Lower lobe of right lung (tissue), 2 donors: Measurements from ENCODE around the gene LMOD2. TPM values are rescaled to one million over a fixed set of nuclear protein-coding genes. Genes with fewer than 3 reads are reported as not detected.

Experiments used
- ATAC-seq, 2 donors: fragments of 200-7000 bp; cut with Tn5 transposase; one replicate each; pipeline ENCODE4 v1.9.1; 2020 to 2022; ENCODE audit warnings: mild to moderate bottlenecking in 2 of 2, moderate library complexity in 2 of 2
- DNase-seq: peaks from one replicate; pipeline ENCODE4 v3.0.0-alpha.2; 2020
- H3K27ac ChIP-seq: fragments of 200-600 bp; one replicate; pipeline ENCODE4 v1.8.0; 2022
- H3K27me3 ChIP-seq: fragments of 200-600 bp; one replicate; pipeline ENCODE4 v1.8.0; 2022; ENCODE audit warnings: low read depth
- H3K36me3 ChIP-seq: fragments of 200-600 bp; one replicate; pipeline ENCODE4 v1.8.0; 2022; ENCODE audit warnings: mild to moderate bottlenecking
- H3K4me1 ChIP-seq: fragments of 200-600 bp; one replicate; pipeline ENCODE4 v1.8.0; 2022
- H3K4me3 ChIP-seq: fragments of 200-600 bp; one replicate; pipeline ENCODE4 v1.8.0; 2022; ENCODE audit warnings: mild to moderate bottlenecking
- H3K9me3 ChIP-seq: fragments of 200-600 bp; one replicate; pipeline ENCODE4 v1.8.0; 2022
- CTCF ChIP-seq: fragments of 200-600 bp; IDR thresholded peaks from one replicate; pipeline ENCODE4 v1.8.0; 2022; ENCODE audit warnings: antibody characterized with exemption, mild to moderate bottlenecking
- intact Hi-C: fragments of 100-400 bp; cut with DNase I; formaldehyde crosslinking; loops from one replicate; pipeline ENCODE4 v1.11.0; 2022
- long read RNA-seq: library from polyadenylated mRNA; unstranded; transcript quantifications from one replicate; pipeline ENCODE4 v2.0.0, GENCODE V29; 2021
- total RNA-seq: library from RNA; stranded (reverse); fragmentation: NEBNext Ultra II Directional; extraction: Animal tissue kit (Norgen Biotek cat#: 25700); gene quantifications from one replicate; pipeline ENCODE4 v1.2.1, GENCODE V29; 2021
- donor health status: DM: no; HTN: yes; CAD: no; lungs with severe emphysema.

LMOD2 gene
- total RNA-seq: not detected
- long read RNA-seq, partial matches to known transcripts: 0 of 1 reads
- long read RNA-seq, other reads (novel, unspliced or antisense): 1 of 1 reads

- H3K36me3 ChIP-seq: no peaks in the 10 kb centered on the region
- no peaks in the 10 kb centered on the region for H3K4me1 ChIP-seq
- H3K9me3 ChIP-seq: no peaks in the 10 kb centered on the region
- DNase-seq (no peak), ATAC-seq (no peak)
- H3K4me3 ChIP-seq: no peak within 1 kb of the TSS
- no peak for TF ChIP-seq CTCF
- H3K27ac ChIP-seq: no peak within 1 kb of the TSS
- intact Hi-C loops: no loop called here
- H3K27me3 ChIP-seq: no peaks in the 10 kb centered on the region
Measured at GRCh38 chr7:123655614-123656013, at the start of gene LMOD2. Gene LMOD2, plus strand, starts transcription at chr7:123655866. Its CDS starts 98 bp downstream, at chr7:123655964.

- Histone ChIP-seq H3K27me3 (no peaks in the 10 kb centered on the region), H3K9me3 (no peaks in the 10 kb centered on the region), H3K4me3 (no peak overlapping the region), H3K36me3 (no peaks in the 10 kb centered on the region), H3K4me1 (no peaks in the 10 kb centered on the region), H3K27ac (no peak overlapping the region)
- no peak for TF ChIP-seq CTCF
- no peak for DNase-seq
- no peak for ATAC-seq
- intact Hi-C loops: no loop called here
Measured at GRCh38 chr7:123607423-123607975, 48.2 kb upstream of the LMOD2 start.

GRCh38 chr7:123608991-123609882 is 46.4 kb upstream of the LMOD2 start:
- no peak for TF ChIP-seq CTCF
- no peaks in the 10 kb centered on the region for H3K9me3 ChIP-seq

GRCh38 chr7:123609883-123610239 is 45.8 kb upstream of the LMOD2 start:
- Histone ChIP-seq H3K27me3 (no peaks in the 10 kb centered on the region), H3K36me3 (no peaks in the 10 kb centered on the region), H3K4me1 (no peaks in the 10 kb centered on the region), H3K4me3 (no peak overlapping the region), H3K27ac (no peak overlapping the region), H3K9me3 (no peaks in the 10 kb centered on the region)
- ATAC-seq (no peak), DNase-seq (no peak)
- no peak for TF ChIP-seq CTCF
- intact Hi-C loops: no loop called here

More at GRCh38 chr7:123608991-123609882, 46.4 kb upstream of the LMOD2 start:
- intact Hi-C loops: no loop called here
- DNase-seq (no peak), ATAC-seq (no peak)
- Histone ChIP-seq H3K4me1 (no peaks in the 10 kb centered on the region), H3K4me3 (no peak overlapping the region), H3K36me3 (no peaks in the 10 kb centered on the region), H3K27me3 (no peaks in the 10 kb centered on the region), H3K27ac (no peak overlapping the region)

GRCh38 chr7:123612024-123612423 is 43.6 kb upstream of the LMOD2 start:
- no peak overlapping the region for H3K27ac ChIP-seq
- no peaks in the 10 kb centered on the region for H3K27me3 ChIP-seq
- intact Hi-C loops: no loop called here
- H3K4me3 ChIP-seq: no peak overlapping the region
- no peaks in the 10 kb centered on the region for H3K4me1 ChIP-seq
- H3K9me3 ChIP-seq: no peaks in the 10 kb centered on the region
- no peak for TF ChIP-seq CTCF
- ATAC-seq (no peak), DNase-seq (no peak)
- no peaks in the 10 kb centered on the region for H3K36me3 ChIP-seq
